Tibial nerve (tissue), 4 donors: ENCODE results near the gene EPN3. TPM values are rescaled to one million over a fixed set of nuclear protein-coding genes. Genes with fewer than 3 reads are reported as not detected.

ENCODE experiments used
- DNase-seq, 2 donors: peaks; one replicate each; pipeline ENCODE4 v3.0.0-alpha.2; 2019; ENCODE audit warnings: low spot score in 2 of 2
- H3K27ac ChIP-seq, 4 donors: fragments of 200-600 bp; sonication (generic) in 3 of 4; one replicate each; pipeline ENCODE4 v1.5.1; 2017 to 2019; ENCODE audit warnings: mild to moderate bottlenecking in 1 of 4
- H3K27me3 ChIP-seq, 2 donors: fragments of 200-600 bp; sonication (generic) in 1 of 2; one replicate each; pipeline versions ENCODE4 v1.5.1 to v1.6.0; 2017 to 2019
- H3K36me3 ChIP-seq, 3 donors: fragments of 200-600 bp; sonication (generic); one replicate each; pipeline ENCODE4 v1.5.1; 2018 to 2019
- H3K4me1 ChIP-seq, 4 donors: fragments of 200-600 bp; sonication (generic) in 3 of 4; one replicate each; pipeline ENCODE4 v1.5.1; 2017 to 2019
- H3K4me3 ChIP-seq, 4 donors: fragments of 200-600 bp; sonication (generic) in 3 of 4; one replicate each; pipeline ENCODE4 v1.5.1; 2017 to 2019; ENCODE audit warnings: mild to moderate bottlenecking in 1 of 4, moderate library complexity in 1 of 4
- H3K9me3 ChIP-seq, 4 donors: fragments of 200-600 bp; sonication (generic) in 3 of 4; one replicate each; pipeline ENCODE4 v1.5.1; 2017 to 2019
- CTCF ChIP-seq, 5 experiments: fragments of 200-600 bp in 3 of 5; fragments of 450-650 bp in 2 of 5; sonication (generic) in 3 of 5; IDR thresholded peaks; one replicate each; pipeline ENCODE4 v1.5.1; 2016 to 2019; ENCODE audit warnings: antibody characterized with exemption in 5 of 5, mild to moderate bottlenecking in 3 of 5, moderate library complexity in 2 of 5
- EP300 ChIP-seq, 2 donors: sonication (generic); formaldehyde crosslinking; IDR thresholded peaks; one replicate each; pipeline ENCODE4 v1.6.1; 2017; ENCODE audit warnings: antibody characterized with exemption in 2 of 2, mild to moderate bottlenecking in 1 of 2
- POLR2A ChIP-seq, 2 donors: fragments of 450-650 bp; IDR thresholded peaks; one replicate each; pipeline ENCODE4 v1.6.1; 2017; ENCODE audit warnings: antibody characterized with exemption in 2 of 2, mild to moderate bottlenecking in 2 of 2, moderate library complexity in 2 of 2
- WGBS, 2 donors: methylation state at CpG; one replicate each; pipeline ENCODE4 v1.1.5; 2018; 5-methylcytosine and 5-hydroxymethylcytosine counted together
- total RNA-seq, 4 donors: library from RNA; depleted of rRNA; stranded (reverse); fragments of >200 nt; gene quantifications; one replicate each; pipeline ENCODE4 v1.1.0, GENCODE V29; 2016

The EPN3 gene
- total RNA-seq, 4 donors from 2014 or later = 0.22 to 0.42 TPM; not detected in 2

GRCh38 chr17:50519141-50519834 lies 13.2 kb upstream of the EPN3 start:
- H3K36me3 ChIP-seq = no peaks in the 10 kb centered on the region
- no peaks in the 10 kb centered on the region for H3K27me3 ChIP-seq
- no peak overlapping the region for H3K4me3 ChIP-seq
- H3K4me1 ChIP-seq = peaks cover 0 to 32% (median 7%) of the 10 kb centered on the region in 4 donors
- no peak overlapping the region for H3K27ac ChIP-seq
- 88% methylated on average over 8 of the region's 8 CpGs for WGBS, 2 donors
- DNase-seq = no peak
- no peak for TF ChIP-seq POLR2A (IDR thresholded peaks at IDR 0.05)
- no peak for TF ChIP-seq EP300 (IDR thresholded peaks at IDR 0.05)
- TF ChIP-seq CTCF (IDR thresholded peaks at IDR 0.05) = no peak
- H3K9me3 ChIP-seq = no peaks in the 10 kb centered on the region

GRCh38 chr17:50520483-50520882 lies 12.1 kb upstream of the EPN3 start:
- Histone ChIP-seq H3K4me1 (peaks cover 0 to 20% (median 0%) of the 10 kb centered on the region in 4 donors), H3K27ac (no peak overlapping the region), H3K36me3 (no peaks in the 10 kb centered on the region), H3K4me3 (no peak overlapping the region), H3K9me3 (no peaks in the 10 kb centered on the region), H3K27me3 (no peaks in the 10 kb centered on the region)
- WGBS, 2 donors = 83 to 86% methylated on average over 2 of the region's 2 CpGs
- no peak for DNase-seq
- TF ChIP-seq EP300 (IDR thresholded peaks at IDR 0.05) = no peak
- TF ChIP-seq CTCF (IDR thresholded peaks at IDR 0.05) = no peak
- no peak for TF ChIP-seq POLR2A (IDR thresholded peaks at IDR 0.05)

- H3K27me3 ChIP-seq = no peaks in the 10 kb centered on the region
- no peak overlapping the region for H3K27ac ChIP-seq
- TF ChIP-seq POLR2A (IDR thresholded peaks at IDR 0.05) (no peak), CTCF (IDR thresholded peaks at IDR 0.05) (no peak), EP300 (IDR thresholded peaks at IDR 0.05) (no peak)
- H3K9me3 ChIP-seq = no peaks in the 10 kb centered on the region
- no peak overlapping the region for H3K4me3 ChIP-seq
- no peak for DNase-seq
- H3K4me1 ChIP-seq = peaks cover 0 to 10% (median 0%) of the 10 kb centered on the region in 4 donors
- no peaks in the 10 kb centered on the region for H3K36me3 ChIP-seq
- WGBS, 2 donors = 69 to 73% methylated on average over 2 of the region's 2 CpGs
Measured at GRCh38 chr17:50521514-50521913, 11.0 kb upstream of the EPN3 start.

- no peak for TF ChIP-seq EP300 (IDR thresholded peaks at IDR 0.05)
- TF ChIP-seq CTCF (IDR thresholded peaks at IDR 0.05) = no peak
Measured at GRCh38 chr17:50522766-50523165, 9.8 kb upstream of the EPN3 start.

GRCh38 chr17:50523208-50523607 lies 9.3 kb upstream of the EPN3 start:
- no peak overlapping the region for H3K4me3 ChIP-seq
- peaks cover 0 to 10% (median 0%) of the 10 kb centered on the region in 4 donors for H3K4me1 ChIP-seq
- no peaks in the 10 kb centered on the region for H3K27me3 ChIP-seq
- H3K27ac ChIP-seq = no peak overlapping the region
- WGBS, 2 donors = 65 to 82% methylated on average over 2 of the region's 2 CpGs
- no peak for DNase-seq
- H3K9me3 ChIP-seq = no peaks in the 10 kb centered on the region
- TF ChIP-seq EP300 (IDR thresholded peaks at IDR 0.05) (no peak), CTCF (IDR thresholded peaks at IDR 0.05) (no peak), POLR2A (IDR thresholded peaks at IDR 0.05) (no peak)
- H3K36me3 ChIP-seq = no peaks in the 10 kb centered on the region

More at GRCh38 chr17:50522766-50523165, 9.8 kb upstream of the EPN3 start:
- Histone ChIP-seq H3K9me3 (no peaks in the 10 kb centered on the region), H3K27me3 (no peaks in the 10 kb centered on the region), H3K4me3 (no peak overlapping the region), H3K4me1 (peaks cover 0 to 10% (median 0%) of the 10 kb centered on the region in 4 donors), H3K27ac (no peak overlapping the region), H3K36me3 (no peaks in the 10 kb centered on the region)
- WGBS, 2 donors = 90 to 91% methylated on average over 10 of the region's 10 CpGs
- DNase-seq = no peak
